Liver (tissue), 9 donors: Measurements from ENCODE around the gene MTHFD2L. TPM values are rescaled to one million over a fixed set of nuclear protein-coding genes. Genes with fewer than 3 reads are reported as not detected.

Source experiments
- DNase-seq: peaks from one replicate; pipeline ENCODE4 v3.0.0-alpha.2; 2017; ENCODE audit warnings: low spot score
- H3K27ac ChIP-seq, 2 donors: one replicate each; pipeline ENCODE4 v1.7.0; 2013; ENCODE audit warnings: inconsistent platforms in 2 of 2, low read length in 2 of 2, control low read depth in 1 of 2, low read depth in 1 of 2, mild to moderate bottlenecking in 1 of 2
- H3K27me3 ChIP-seq, 4 donors: one replicate each; pipeline versions ENCODE4 v1.6.1 to v1.7.0; 2013; ENCODE audit warnings: low read length in 3 of 4, inconsistent platforms in 1 of 4, mild to moderate bottlenecking in 1 of 4, moderate library complexity in 1 of 4; ENCODE audit not compliant: control insufficient read depth in 4 of 4, insufficient read depth in 4 of 4
- H3K36me3 ChIP-seq, 4 donors: one replicate each; pipeline versions ENCODE4 v1.6.1 to v1.7.0; 2013; ENCODE audit warnings: low read length in 3 of 4, mild to moderate bottlenecking in 3 of 4, low read depth in 1 of 4, moderate library complexity in 1 of 4; ENCODE audit not compliant: control insufficient read depth in 4 of 4, insufficient read depth in 3 of 4
- H3K4me1 ChIP-seq, 4 donors: one replicate each; pipeline versions ENCODE4 v1.6.1 to v1.7.0; 2013; ENCODE audit warnings: low read length in 3 of 4, mild to moderate bottlenecking in 3 of 4, moderate library complexity in 1 of 4; ENCODE audit not compliant: control insufficient read depth in 4 of 4, insufficient read depth in 4 of 4
- H3K4me3 ChIP-seq, 3 donors: one replicate each; pipeline versions ENCODE4 v1.6.1 to v1.7.0; 2013; ENCODE audit warnings: low read length in 3 of 3, control low read depth in 1 of 3, low read depth in 1 of 3, mild to moderate bottlenecking in 1 of 3
- H3K9ac ChIP-seq, 2 donors: one replicate each; pipeline ENCODE4 v1.7.0; 2013; ENCODE audit warnings: low read length in 2 of 2, mild to moderate bottlenecking in 2 of 2, moderate library complexity in 2 of 2, control low read depth in 1 of 2, low read depth in 1 of 2
- H3K9me3 ChIP-seq, 4 donors: one replicate each; pipeline versions ENCODE4 v1.6.1 to v1.7.0; 2013; ENCODE audit warnings: low read length in 3 of 4; ENCODE audit not compliant: control insufficient read depth in 4 of 4
- ATF3 ChIP-seq: IDR thresholded peaks from 2 replicates; pipeline ENCODE4 v1.6.1; 2016; ENCODE audit warnings: antibody characterized with exemption
- EGR1 ChIP-seq, 2 donors: IDR thresholded peaks; 2 replicates each; pipeline ENCODE4 v1.6.1; 2016 to 2018; ENCODE audit warnings: antibody characterized with exemption in 2 of 2, low read depth in 2 of 2
- FOXA1 ChIP-seq: IDR thresholded peaks from 2 replicates; pipeline ENCODE4 v1.6.1; 2016; ENCODE audit warnings: antibody characterized with exemption
- FOXA2 ChIP-seq: IDR thresholded peaks from 2 replicates; pipeline ENCODE4 v1.6.1; 2016; ENCODE audit warnings: antibody characterized with exemption
- GABPA ChIP-seq, 2 donors: IDR thresholded peaks in 1 of 2; conservative IDR thresholded peaks in 1 of 2; 2 replicates each; pipeline ENCODE4 v1.6.1; 2016; ENCODE audit warnings: antibody characterized with exemption in 2 of 2, mild to moderate bottlenecking in 1 of 2, moderate library complexity in 1 of 2
- HNF4G ChIP-seq: IDR thresholded peaks from 2 replicates; pipeline ENCODE4 v1.6.1; 2016; ENCODE audit warnings: antibody characterized with exemption
- RAD21 ChIP-seq, 2 donors: IDR thresholded peaks; 2 replicates each; pipeline ENCODE4 v1.6.1; 2016; ENCODE audit warnings: antibody characterized with exemption in 2 of 2, mild to moderate bottlenecking in 2 of 2
- REST ChIP-seq: IDR thresholded peaks from 2 replicates; pipeline ENCODE4 v1.6.1; 2016; ENCODE audit warnings: antibody characterized with exemption, mild to moderate bottlenecking
- RXRA ChIP-seq, 2 donors: IDR thresholded peaks; 2 replicates each; pipeline ENCODE4 v1.6.1; 2017 to 2018; ENCODE audit warnings: antibody characterized with exemption in 2 of 2, mild to moderate bottlenecking in 1 of 2
- SP1 ChIP-seq: IDR thresholded peaks from 2 replicates; pipeline ENCODE4 v1.6.1; 2018; ENCODE audit warnings: antibody characterized with exemption, mild to moderate bottlenecking
- TAF1 ChIP-seq: conservative IDR thresholded peaks from 2 replicates; pipeline ENCODE4 v1.6.1; 2016; ENCODE audit warnings: antibody characterized with exemption, mild to moderate bottlenecking
- YY1 ChIP-seq: IDR thresholded peaks from 2 replicates; pipeline ENCODE4 v1.6.1; 2016; ENCODE audit warnings: antibody characterized with exemption, mild to moderate bottlenecking
- polyA plus RNA-seq, 2 donors: library from polyadenylated mRNA; stranded (reverse) in 1 of 2; unstranded in 1 of 2; fragments of 200-250 nt in 1 of 2; fragments of >200 nt in 1 of 2; fragmentation: Nextera tagmentation in 1 of 2; extraction: Ambion mirVana in 1 of 2; gene quantifications; one replicate each; pipeline versions ENCODE4 v1.2.1 to v1.2.3, GENCODE V29; 2013 to 2015
- total RNA-seq, 2 donors: library from RNA; depleted of rRNA; stranded (reverse); fragments of >200 nt; gene quantifications; one replicate each; pipeline ENCODE4 v1.2.3, GENCODE V29; 2014
- TF ChIP-seq, protein P1 (sequence below): fragments of 150-350 bp; IDR thresholded peaks from 2 replicates; pipeline ENCODE4 v1.5.1; 2017; ENCODE audit warnings: improper control_type of control experiment, low read depth, low read length; ENCODE audit not compliant: missing input control
- TF ChIP-seq, protein P2 (sequence below): IDR thresholded peaks from 2 replicates; pipeline ENCODE4 v1.6.1; 2016; ENCODE audit warnings: antibody characterized with exemption
- TF ChIP-seq, protein P3 (sequence below): IDR thresholded peaks from 2 replicates; pipeline ENCODE4 v1.6.1; 2016; ENCODE audit warnings: antibody characterized with exemption
- donor health status: healthy.
- donor health status: healthy.
- donor health status: healthy.
- donor health status: healthy.
- donor health status: healthy.

The MTHFD2L gene
- total and polyA plus RNA-seq, 4 donors: 7.4 to 51.5 (median 31.1) TPM

- DNase-seq: no peak
- TF ChIP-seq FOXA1: no peak
- no peak for TF ChIP-seq SP1
- TF ChIP-seq, protein P1, sequence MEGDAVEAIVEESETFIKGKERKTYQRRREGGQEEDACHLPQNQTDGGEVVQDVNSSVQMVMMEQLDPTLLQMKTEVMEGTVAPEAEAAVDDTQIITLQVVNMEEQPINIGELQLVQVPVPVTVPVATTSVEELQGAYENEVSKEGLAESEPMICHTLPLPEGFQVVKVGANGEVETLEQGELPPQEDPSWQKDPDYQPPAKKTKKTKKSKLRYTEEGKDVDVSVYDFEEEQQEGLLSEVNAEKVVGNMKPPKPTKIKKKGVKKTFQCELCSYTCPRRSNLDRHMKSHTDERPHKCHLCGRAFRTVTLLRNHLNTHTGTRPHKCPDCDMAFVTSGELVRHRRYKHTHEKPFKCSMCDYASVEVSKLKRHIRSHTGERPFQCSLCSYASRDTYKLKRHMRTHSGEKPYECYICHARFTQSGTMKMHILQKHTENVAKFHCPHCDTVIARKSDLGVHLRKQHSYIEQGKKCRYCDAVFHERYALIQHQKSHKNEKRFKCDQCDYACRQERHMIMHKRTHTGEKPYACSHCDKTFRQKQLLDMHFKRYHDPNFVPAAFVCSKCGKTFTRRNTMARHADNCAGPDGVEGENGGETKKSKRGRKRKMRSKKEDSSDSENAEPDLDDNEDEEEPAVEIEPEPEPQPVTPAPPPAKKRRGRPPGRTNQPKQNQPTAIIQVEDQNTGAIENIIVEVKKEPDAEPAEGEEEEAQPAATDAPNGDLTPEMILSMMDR: no peak
- TF ChIP-seq YY1: no peak
- no peak for TF ChIP-seq ATF3
- TF ChIP-seq, protein P2, sequence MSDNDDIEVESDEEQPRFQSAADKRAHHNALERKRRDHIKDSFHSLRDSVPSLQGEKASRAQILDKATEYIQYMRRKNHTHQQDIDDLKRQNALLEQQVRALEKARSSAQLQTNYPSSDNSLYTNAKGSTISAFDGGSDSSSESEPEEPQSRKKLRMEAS: no peak
- no peak for TF ChIP-seq RAD21 (IDR thresholded peaks at IDR 0.05)
- TF ChIP-seq REST: no peak
- no peak for TF ChIP-seq HNF4G
- no peak for TF ChIP-seq FOXA2
- no peak for TF ChIP-seq RXRA (IDR thresholded peaks at IDR 0.05)
- TF ChIP-seq GABPA (IDR thresholded peaks at IDR 0.05 in 1 of 2, conservative IDR thresholded peaks at IDR 0.05 in 1 of 2): no peak
- TF ChIP-seq, protein P3, sequence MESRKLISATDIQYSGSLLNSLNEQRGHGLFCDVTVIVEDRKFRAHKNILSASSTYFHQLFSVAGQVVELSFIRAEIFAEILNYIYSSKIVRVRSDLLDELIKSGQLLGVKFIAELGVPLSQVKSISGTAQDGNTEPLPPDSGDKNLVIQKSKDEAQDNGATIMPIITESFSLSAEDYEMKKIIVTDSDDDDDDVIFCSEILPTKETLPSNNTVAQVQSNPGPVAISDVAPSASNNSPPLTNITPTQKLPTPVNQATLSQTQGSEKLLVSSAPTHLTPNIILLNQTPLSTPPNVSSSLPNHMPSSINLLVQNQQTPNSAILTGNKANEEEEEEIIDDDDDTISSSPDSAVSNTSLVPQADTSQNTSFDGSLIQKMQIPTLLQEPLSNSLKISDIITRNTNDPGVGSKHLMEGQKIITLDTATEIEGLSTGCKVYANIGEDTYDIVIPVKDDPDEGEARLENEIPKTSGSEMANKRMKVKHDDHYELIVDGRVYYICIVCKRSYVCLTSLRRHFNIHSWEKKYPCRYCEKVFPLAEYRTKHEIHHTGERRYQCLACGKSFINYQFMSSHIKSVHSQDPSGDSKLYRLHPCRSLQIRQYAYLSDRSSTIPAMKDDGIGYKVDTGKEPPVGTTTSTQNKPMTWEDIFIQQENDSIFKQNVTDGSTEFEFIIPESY: no peak
- no peak for TF ChIP-seq EGR1 (IDR thresholded peaks at IDR 0.05; ENCODE audit: low read depth in 2 of 2)
- no peak for TF ChIP-seq TAF1
Observed at GRCh38 chr4:74205559-74205958, 47.6 kb downstream of the MTHFD2L start.

More at GRCh38 chr4:74205559-74205958, 47.6 kb downstream of the MTHFD2L start:
- H3K36me3 ChIP-seq: peaks cover 0 to 8% (median 1%) of the 10 kb centered on the region in 4 donors
- H3K27ac ChIP-seq: no peak overlapping the region
- no peak overlapping the region for H3K4me3 ChIP-seq
- peaks cover 0 to 5% (median 2%) of the 10 kb centered on the region in 4 donors for H3K4me1 ChIP-seq
- no peaks in the 10 kb centered on the region for H3K9me3 ChIP-seq
- no peaks in the 10 kb centered on the region for H3K27me3 ChIP-seq
- no peak overlapping the region for H3K9ac ChIP-seq
